GM19397 (cell line): ENCODE measurements around the gene TMEM97.
A peak's percentile ranks its signal among the peaks of the same experiment; 100 is the strongest.
"Not testable (repeated sequence)": the region's sequence is repeated elsewhere in the genome, so short reads cannot be mapped to it uniquely, and the experiment has no call there.

Experiments used
- ATAC-seq: cut with Tn5 transposase; IDR thresholded peaks from one replicate; pipeline ENCODE4 v1.9.1; 2021; ENCODE audit warnings: mild to moderate bottlenecking, moderate library complexity; ENCODE audit not compliant: unreplicated experiment

The TMEM97 gene

DNA sequence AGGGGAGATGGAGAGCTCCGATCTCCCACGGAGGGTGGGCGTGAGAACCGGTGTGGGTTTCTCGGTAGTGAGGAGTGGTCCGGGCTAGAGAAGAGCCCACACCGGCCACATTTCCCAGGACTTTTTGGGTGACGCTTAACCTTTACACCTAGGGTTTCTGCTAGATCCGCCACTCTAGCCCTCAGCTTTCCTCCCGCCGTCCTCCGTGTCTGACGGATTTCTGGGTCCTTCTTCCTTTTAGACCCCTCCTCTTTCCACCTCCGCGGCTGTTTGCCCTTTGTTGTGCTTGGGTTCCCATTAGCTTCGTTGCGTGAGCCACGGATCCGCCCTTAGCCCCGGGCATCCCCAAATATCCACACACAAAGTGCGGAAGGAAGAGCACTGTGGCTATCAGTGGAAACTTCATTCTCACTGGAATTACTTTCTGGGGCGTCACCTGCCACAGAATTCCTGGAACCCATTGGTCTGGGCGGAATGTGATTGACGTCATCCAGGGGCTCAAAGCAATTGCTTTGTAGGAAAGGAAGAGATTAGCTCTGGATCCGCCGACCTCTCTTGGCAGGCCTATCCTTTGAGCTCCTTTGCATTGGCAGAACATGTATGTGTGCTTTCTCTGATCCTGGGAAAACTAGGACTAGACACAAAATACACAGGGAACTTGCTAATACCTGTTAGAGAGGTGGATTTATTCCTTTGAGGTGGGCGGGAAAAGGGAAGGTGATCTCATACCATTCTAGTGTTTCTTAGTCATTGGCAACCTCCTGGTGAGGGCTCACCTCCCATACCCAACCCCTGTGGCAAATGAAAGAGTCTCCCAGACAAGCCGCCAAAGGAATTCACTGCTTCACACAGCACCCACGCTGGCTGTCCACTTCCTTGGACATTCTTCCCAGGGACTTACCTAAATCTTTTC lies 17.2 kb downstream of the TMEM97 start:
- no peak for ATAC-seq

- no peak for ATAC-seq
Observed at GRCh38 chr17:28338056-28338768, 19.2 kb downstream of the TMEM97 start.

DNA sequence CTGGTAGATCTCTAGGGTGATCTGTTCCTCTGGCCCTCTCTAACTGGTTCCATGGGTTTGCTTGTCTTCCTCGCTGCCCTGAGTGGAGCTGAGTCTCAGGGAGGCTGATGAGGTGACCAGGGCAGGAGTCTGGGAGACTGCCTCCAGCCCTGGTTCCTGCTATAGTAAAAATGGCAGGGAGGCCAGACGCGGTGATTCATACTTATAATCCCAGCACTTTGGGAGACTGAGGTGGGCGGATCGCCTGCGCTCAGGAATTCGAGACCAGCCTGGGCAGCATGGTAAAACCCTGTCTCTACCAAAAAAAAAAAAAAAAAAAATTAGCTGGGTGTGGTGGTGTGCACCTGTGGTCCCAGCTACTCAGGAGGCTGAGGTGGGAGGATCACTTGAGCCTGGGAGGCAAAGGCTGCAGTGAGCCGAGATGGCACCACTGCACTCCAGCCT lies 19.8 kb downstream of the TMEM97 start:
- ATAC-seq, result not testable (repeated sequence)

- no peak for ATAC-seq
Observed at GRCh38 chr17:28339431-28339830, 20.4 kb downstream of the TMEM97 start.

DNA sequence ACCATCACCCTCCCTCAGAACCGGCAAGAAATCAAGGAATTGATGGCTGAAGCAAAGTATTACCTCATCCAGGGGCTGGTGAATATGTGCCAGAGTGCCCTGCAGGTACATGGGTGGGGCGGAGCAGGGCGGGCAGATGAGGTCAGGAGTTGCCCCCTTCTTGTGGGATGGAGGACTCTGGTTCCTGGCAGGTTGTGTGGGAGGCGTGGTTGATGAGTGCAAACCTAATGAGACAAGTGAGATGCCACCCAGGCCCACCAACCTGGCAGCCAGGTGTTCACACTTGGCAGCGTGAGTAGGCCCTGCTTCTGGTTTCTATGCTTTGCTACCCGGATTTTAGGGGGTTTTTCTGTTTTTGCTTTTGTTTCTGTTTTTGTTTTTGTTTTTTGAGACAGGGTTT lies 21.4 kb downstream of the TMEM97 start:
- ATAC-seq, result no peak

- ATAC-seq, result no peak
Observed at GRCh38 chr17:28341516-28341915, 22.5 kb downstream of the TMEM97 start.

DNA sequence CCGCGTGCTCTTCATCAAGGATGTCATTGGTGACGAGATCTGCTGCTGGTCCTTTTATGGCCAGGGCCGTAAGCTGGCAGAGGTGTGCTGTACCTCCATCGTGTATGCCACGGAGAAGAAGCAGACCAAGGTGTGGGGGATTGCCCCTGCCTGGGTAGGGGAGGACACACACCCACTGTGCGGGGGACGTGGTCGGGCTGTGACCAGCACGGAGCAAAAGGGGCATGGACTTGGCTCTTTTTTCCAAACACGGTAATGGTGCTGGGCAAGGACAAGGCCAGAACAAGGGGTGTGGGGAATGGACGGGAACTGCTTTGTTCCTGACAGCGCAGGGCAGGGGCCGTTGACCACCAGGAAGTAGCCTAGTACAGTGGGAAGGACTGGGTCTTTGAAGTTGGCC lies 23.3 kb downstream of the TMEM97 start:
- ATAC-seq, result no peak

DNA sequence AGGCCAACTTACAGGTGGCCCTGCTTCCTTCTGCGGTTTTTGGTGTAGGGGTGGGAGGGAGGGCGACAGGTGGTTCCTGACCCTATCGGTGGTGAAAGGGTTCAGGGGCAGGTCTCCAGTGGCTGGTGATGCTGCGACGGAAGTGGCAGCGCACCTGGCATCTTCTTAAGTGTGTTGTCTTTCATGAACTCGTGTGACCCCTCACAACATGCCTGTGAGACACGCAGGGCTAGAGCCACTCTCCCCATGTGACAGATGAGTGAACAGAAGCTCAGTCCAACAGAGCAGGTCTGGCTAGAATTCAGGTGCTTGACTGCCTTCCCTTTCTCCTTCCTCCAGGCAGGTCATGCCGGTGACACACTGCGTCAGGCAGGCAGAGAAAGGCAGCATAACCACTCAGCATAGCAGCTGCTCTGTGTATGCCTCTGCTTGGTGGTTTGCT lies 24.5 kb downstream of the TMEM97 start:
- ATAC-seq, result no peak

DNA sequence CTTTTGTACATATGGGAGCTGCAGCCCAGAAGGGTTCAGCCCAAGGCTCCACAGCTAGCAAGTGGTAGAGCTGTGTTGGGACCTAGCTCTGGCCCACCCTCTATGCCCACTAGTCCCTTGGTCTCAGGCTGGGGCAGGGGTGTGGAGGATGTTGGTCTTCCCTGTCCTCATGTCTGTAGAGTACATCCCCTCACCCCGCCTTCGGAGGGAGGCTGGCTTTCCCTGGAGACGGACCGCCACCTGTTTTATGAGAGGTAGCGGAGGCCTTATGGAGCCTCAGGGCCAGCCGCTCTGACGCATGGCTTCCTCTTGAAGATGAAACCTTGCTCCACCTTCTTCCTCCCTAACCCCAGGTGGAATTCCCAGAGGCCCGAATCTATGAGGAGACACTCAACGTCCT lies 25.0 kb downstream of the TMEM97 start:
- no peak for ATAC-seq

DNA sequence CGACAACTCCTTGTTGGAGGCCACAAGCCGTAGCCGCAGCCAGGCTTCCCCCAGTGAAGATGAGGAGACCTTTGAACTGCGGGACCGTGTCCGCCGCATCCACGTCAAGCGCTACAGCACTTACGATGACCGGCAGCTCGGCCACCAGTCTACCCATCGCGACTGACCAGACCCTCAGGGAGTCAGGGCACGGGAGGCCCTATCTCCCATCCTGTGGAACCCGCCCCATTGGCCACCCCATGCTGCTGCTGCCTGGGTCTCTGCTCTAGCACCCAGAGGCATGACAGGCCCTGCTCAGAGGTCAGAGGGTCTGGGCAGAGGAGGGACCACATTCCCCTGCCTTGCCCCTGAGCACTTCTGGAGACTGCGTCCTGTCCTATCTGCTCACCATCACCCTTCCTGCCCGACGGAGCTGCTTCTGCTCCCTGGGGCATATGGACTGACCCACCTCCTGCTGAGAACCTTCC lies 25.5 kb downstream of the TMEM97 start:
- ATAC-seq, result no peak

GRCh38 chr17:28345419-28346198 lies 26.6 kb downstream of the TMEM97 start:
- no peak for ATAC-seq

DNA sequence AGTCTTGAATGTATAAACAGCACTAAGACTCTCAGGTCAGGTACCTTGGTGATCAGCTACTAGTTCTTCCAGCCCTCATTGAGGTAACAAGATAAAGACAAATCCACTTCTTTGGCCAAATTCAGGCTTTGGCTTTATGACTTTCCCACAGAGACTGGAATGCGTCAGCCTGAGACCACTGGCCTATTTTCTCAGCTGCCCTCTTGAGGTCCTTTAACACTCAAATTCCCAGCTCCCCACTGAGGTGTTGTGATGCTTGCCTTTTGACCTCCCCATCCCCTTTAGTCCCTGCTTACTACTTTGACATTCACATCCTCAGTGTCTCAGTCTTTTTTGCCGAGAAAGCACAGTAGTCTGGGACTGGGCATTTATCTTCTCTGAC lies 27.2 kb downstream of the TMEM97 start:
- ATAC-seq, result no peak

- ATAC-seq, result no peak
Observed at GRCh38 chr17:28346746-28347246, 27.8 kb downstream of the TMEM97 start.

DNA sequence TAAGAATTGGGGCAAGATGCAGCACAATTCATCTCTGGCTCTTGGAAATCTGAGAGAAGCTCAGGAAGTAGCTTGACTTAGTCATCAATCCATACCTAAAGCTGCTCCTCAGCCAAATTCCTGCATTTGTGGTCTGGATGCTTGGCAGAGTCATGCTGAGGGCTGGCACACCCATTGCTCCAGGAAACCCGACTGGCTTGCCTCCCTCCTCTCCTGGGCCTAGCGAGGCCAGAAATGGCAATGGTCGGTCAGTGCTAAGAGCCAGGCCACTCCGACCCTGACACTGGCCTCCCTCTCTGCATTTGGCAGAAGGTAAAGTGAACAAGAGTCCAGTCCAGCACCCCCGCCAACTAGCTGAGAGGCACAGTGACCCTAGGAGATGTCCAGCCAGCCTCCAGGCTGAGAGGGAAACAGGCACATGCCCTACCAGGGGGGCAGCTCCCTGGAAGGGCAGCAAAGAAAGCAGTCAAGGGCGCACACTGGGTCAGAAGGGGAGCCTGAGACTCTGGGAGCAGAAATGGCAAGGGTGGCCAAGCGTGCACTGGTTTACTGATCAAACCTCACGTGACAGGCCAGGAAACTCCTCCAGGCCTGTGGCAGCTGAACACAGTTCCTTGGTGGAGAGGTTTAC lies 28.4 kb downstream of the TMEM97 start:
- ATAC-seq, result no peak

DNA sequence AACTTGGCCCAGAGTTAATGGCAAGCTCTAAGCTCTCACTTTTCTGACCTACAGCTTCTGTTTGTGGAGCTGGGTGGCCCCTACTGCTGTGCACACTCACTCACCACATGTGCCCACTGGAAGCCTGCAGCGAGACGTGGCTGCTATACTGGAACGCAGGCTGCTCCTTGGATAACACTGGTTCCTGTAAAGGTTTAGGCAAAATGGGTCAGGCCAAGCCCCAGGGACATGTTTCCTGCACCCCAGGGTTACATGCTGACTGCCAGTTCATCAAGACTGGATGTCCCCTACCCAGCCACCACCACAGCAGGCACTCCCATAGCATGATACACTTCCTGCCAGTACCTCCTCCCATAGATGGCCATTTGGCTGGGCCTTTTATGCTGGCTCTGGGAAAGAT lies 30.0 kb downstream of the TMEM97 start:
- ATAC-seq, result no peak

GRCh38 chr17:28350271-28350670 lies 31.3 kb downstream of the TMEM97 start:
- no peak for ATAC-seq

- peak; percentile 98 for ATAC-seq
Observed at GRCh38 chr17:28357061-28357900, 38.3 kb downstream of the TMEM97 start, which contains the start of gene POLDIP2. TSS of gene POLDIP2 (minus strand) at chr17:28357527. CDS start at chr17:28357448, 79 bp downstream.

DNA sequence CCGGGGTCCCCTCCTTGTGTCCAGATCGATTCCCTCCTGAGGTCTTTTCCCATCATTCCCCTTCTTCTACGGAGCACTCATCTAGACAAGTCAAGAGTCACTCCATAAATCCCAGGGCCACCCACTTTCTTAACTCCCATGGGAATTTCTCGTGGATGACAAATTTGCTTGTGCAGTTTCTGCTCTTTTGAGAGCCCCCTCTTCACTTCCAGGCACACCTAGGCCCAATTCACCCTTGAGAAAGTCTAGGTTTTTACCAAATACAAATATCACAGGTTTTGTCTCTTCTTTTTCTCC lies 38.8 kb downstream of the TMEM97 start:
- ATAC-seq, result no peak

DNA sequence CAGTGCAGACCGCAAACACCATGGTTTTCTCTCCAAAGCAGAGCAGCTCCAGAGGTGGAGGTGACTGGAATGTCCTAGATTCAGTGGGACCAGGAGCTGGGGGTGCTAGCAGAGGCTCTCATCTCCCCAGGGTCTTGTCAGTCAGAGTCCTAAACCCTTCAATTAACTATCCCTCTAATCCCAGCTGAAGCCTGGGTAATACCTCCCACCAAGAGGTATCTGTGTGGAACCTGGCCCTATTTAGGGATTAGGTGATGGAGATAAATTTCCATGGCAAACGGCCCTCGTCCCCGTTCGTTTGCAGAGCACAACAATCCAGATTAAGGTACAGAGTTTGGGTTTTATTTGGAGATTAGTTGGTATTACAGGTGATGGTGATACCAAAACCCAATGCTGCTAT lies 44.2 kb downstream of the TMEM97 start:
- ATAC-seq, result no peak
